Endodermal cell (in vitro differentiated cells): ENCODE data around the gene NDUFS1. TPM values are rescaled to one million over a fixed set of nuclear protein-coding genes. Genes with fewer than 3 reads are reported as not detected.
A peak's percentile ranks its signal among the peaks of the same experiment; 100 is the strongest.

ENCODE experiments used
- DNase-seq: peaks from one replicate; pipeline ENCODE4 v3.0.0-alpha.2; 2017
- H3K27ac ChIP-seq: 2 replicates; pipeline ENCODE4 v1.5.1; 2013; ENCODE audit warnings: mild to moderate bottlenecking, low read depth, low read length, moderate library complexity
- H3K27me3 ChIP-seq: 2 replicates; pipeline ENCODE4 v1.6.1; 2013; ENCODE audit warnings: mild to moderate bottlenecking, low read length, moderate library complexity; ENCODE audit not compliant: insufficient read depth, control insufficient read depth, poor library complexity, severe bottlenecking
- H3K36me3 ChIP-seq: 2 replicates; pipeline ENCODE4 v1.7.0; 2013; ENCODE audit warnings: mild to moderate bottlenecking, low read length, moderate library complexity; ENCODE audit not compliant: control insufficient read depth, insufficient read depth
- H3K4me1 ChIP-seq: one replicate; pipeline ENCODE4 v1.7.0; 2013; ENCODE audit warnings: low read length; ENCODE audit not compliant: control insufficient read depth, insufficient read depth
- H3K4me3 ChIP-seq: 2 replicates; pipeline ENCODE4 v1.5.1; 2013; ENCODE audit warnings: mild to moderate bottlenecking, low read length, moderate library complexity
- H3K9ac ChIP-seq: 2 replicates; pipeline ENCODE4 v1.6.1; 2013; ENCODE audit warnings: mild to moderate bottlenecking, low read length, moderate library complexity; ENCODE audit not compliant: poor library complexity, severe bottlenecking; ENCODE audit errors: extremely low read depth
- H3K9me3 ChIP-seq: 2 replicates; pipeline ENCODE4 v1.6.1; 2013; ENCODE audit warnings: mild to moderate bottlenecking, low read length, moderate library complexity; ENCODE audit not compliant: control insufficient read depth
- H3K27ac Mint-ChIP-seq: 2 replicates; pipeline ENCODE4 v1.8.0; 2020; ENCODE audit warnings: mixed read lengths
- H3K27me3 Mint-ChIP-seq: 2 replicates; pipeline ENCODE4 v1.8.0; 2021; ENCODE audit warnings: mild to moderate bottlenecking, mixed read lengths; ENCODE audit not compliant: insufficient read depth
- H3K36me3 Mint-ChIP-seq: 2 replicates; pipeline ENCODE4 v1.8.0; 2020; ENCODE audit warnings: low read depth, mixed read lengths
- H3K4me1 Mint-ChIP-seq: 2 replicates; pipeline ENCODE4 v1.8.0; 2020; ENCODE audit warnings: mixed read lengths
- H3K4me3 Mint-ChIP-seq: 2 replicates; pipeline ENCODE4 v1.8.0; 2020; ENCODE audit warnings: mild to moderate bottlenecking, moderate library complexity, mixed read lengths
- H3K9me3 Mint-ChIP-seq: 2 replicates; pipeline ENCODE4 v1.8.0; 2020; ENCODE audit warnings: mild to moderate bottlenecking, mixed read lengths
- CTCF ChIP-seq: fragments of 200-600 bp; sonication (generic); conservative IDR thresholded peaks from 2 replicates; pipeline ENCODE4 v1.5.0; 2021; ENCODE audit warnings: antibody characterized with exemption, mild to moderate bottlenecking
- WGBS, 2 experiments: methylation state at CpG; one replicate each; pipeline versions ENCODE4 v1.1.5 to v1.1.7; 2013; ENCODE audit warnings: missing lambda C conversion rate in 2 of 2, mixed read lengths in 1 of 2; ENCODE audit not compliant: insufficient coverage in 1 of 2, insufficient read length in 1 of 2; 5-methylcytosine and 5-hydroxymethylcytosine counted together
- total RNA-seq, 2 donors: library from RNA; stranded (reverse); fragmentation: NEBNext Ultra II Directional in 1 of 2; extraction: Animal tissue kit (Norgen Biotek cat#: 25700) in 1 of 2; gene quantifications; 2 replicates in 1 of 2; 3 replicates in 1 of 2; pipeline ENCODE4 v1.2.1, GENCODE V29; 2021

The NDUFS1 gene
- total RNA-seq, 2 donors from 2014 or later = 88.3 to 91.5 TPM

- Mint-ChIP-seq H3K4me1 (peaks cover 31% of the 10 kb centered on the region), H3K27me3 (no peaks in the 10 kb centered on the region), H3K36me3 (peaks cover 20% of the 10 kb centered on the region), H3K9me3 (peaks cover 6% of the 10 kb centered on the region), H3K27ac (peak overlapping the region; percentile 94), H3K4me3 (peak overlapping the region; percentile 95)
- Histone ChIP-seq H3K27me3 (no peaks in the 10 kb centered on the region), H3K27ac (peak overlapping the region; percentile 92), H3K4me1 (peaks cover 2% of the 10 kb centered on the region), H3K9me3 (peaks cover 13% of the 10 kb centered on the region), H3K4me3 (peak overlapping the region; percentile 100), H3K36me3 (peaks cover 17% of the 10 kb centered on the region), H3K9ac (peak overlapping the region; percentile 97)
- no peak for TF ChIP-seq CTCF
- WGBS, 2 experiments = 0% methylated on average over 5 to 10 of the region's 10 CpGs
- DNase-seq = peak; percentile 90
Measured at GRCh38 chr2:206084439-206084869, 74.8 kb downstream of the NDUFS1 start.

- 0 to 3% methylated on average over 6 to 10 of the region's 14 CpGs for WGBS, 2 experiments
- Mint-ChIP-seq H3K27ac (peak overlapping the region; percentile 96), H3K4me3 (peak overlapping the region; percentile 95), H3K36me3 (peaks cover 17% of the 10 kb centered on the region), H3K4me1 (peaks cover 32% of the 10 kb centered on the region), H3K27me3 (no peaks in the 10 kb centered on the region), H3K9me3 (peaks cover 4% of the 10 kb centered on the region)
- no peak for TF ChIP-seq CTCF
- H3K27ac ChIP-seq = peak overlapping the region; percentile 92
- peak overlapping the region; percentile 100 for H3K4me3 ChIP-seq
- peak overlapping the region; percentile 97 for H3K9ac ChIP-seq
- H3K4me1 ChIP-seq = peaks cover 7% of the 10 kb centered on the region
- peaks cover 13% of the 10 kb centered on the region for H3K9me3 ChIP-seq
- no peaks in the 10 kb centered on the region for H3K27me3 ChIP-seq
- peaks cover 14% of the 10 kb centered on the region for H3K36me3 ChIP-seq
- peak; percentile 91 for DNase-seq
Measured at GRCh38 chr2:206083602-206084438, 75.4 kb downstream of the NDUFS1 start.

- peak overlapping the region; percentile 90 for H3K27ac Mint-ChIP-seq
- H3K4me3 Mint-ChIP-seq = peak overlapping the region; percentile 95
- peak overlapping the region; percentile 97 for H3K9ac ChIP-seq
- no peak overlapping the region for H3K27ac ChIP-seq
- H3K9me3 ChIP-seq = peaks cover 4% of the 10 kb centered on the region
- peaks cover 13% of the 10 kb centered on the region for H3K36me3 Mint-ChIP-seq
- H3K27me3 ChIP-seq = no peaks in the 10 kb centered on the region
- H3K27me3 Mint-ChIP-seq = no peaks in the 10 kb centered on the region
- peak overlapping the region; percentile 100 for H3K4me3 ChIP-seq
- H3K4me1 Mint-ChIP-seq = peaks cover 37% of the 10 kb centered on the region
- TF ChIP-seq CTCF = no peak
- H3K36me3 ChIP-seq = peaks cover 5% of the 10 kb centered on the region
- WGBS, 2 experiments = 55% methylated on average over 4 of the region's 4 CpGs; no CpG with 5 or more reads in 1 of the 2 experiments
- H3K9me3 Mint-ChIP-seq = peaks cover 2% of the 10 kb centered on the region
- peaks cover 9% of the 10 kb centered on the region for H3K4me1 ChIP-seq
- DNase-seq = peak; percentile 64
Measured at GRCh38 chr2:206082298-206082843, 76.9 kb downstream of the NDUFS1 start.
